NCI-H1930 (cell line): ENCODE data around the gene VPS39.

ENCODE experiments used
- DNase-seq, 2 experiments: peaks; one replicate each; lab custom pipeline; 2025; lab: John Stamatoyannopoulos, UW

Gene VPS39

DNA sequence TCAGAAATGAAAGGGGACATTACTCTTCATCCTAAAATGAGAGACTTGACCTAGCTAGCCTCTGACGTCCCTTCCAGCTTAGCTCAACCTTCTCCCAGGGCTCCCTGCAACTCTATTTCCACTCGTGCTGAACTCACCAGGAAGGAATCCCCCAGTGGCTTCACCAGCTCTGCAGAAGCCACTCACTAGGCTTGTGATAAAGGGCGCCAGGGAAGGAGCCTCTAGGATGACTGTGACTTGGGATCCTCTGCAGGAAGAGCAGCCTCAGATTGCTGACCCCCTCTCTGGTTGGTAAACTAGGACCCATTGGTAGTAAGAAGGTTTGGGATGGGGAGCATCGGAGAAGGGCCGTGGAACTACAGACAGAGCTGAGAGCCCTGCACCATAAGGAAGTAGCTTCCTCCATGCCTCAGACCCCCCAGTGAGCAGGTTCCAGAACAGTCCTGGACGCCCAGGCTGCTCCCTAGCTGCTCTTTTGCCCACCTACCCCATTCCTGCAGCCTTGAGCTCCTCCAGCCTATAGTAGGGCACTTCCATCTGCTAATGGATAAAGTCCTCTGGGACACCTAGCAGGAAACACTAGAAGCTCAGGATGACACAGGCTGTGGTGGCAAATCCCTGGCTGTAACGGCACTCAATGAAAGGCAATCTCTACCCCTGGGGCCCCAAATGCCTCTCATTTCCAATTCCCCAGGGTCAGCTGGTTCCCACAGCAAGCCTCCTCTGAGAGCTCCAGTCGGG, 77.7 kb downstream of the VPS39 start:
- DNase-seq: no peak

DNA sequence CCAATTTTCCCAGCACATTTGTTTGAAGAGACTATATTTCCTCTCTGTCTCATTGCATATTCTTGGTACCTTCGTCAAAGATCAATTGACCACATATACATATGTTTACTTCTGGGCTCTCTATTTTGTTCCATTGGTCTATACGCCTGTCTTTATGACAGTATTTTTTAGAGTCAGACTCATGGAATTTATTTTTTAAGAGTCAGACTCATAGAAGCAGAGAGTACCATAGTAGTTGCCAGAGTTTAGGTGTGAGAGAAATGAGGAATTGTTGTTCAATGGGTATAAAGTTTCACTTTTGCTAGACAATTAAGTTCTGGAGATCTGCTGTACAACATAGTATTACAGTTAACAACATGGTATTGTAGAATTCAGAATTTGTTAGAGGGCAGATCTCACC, 78.7 kb downstream of the VPS39 start:
- no peak for DNase-seq

DNA sequence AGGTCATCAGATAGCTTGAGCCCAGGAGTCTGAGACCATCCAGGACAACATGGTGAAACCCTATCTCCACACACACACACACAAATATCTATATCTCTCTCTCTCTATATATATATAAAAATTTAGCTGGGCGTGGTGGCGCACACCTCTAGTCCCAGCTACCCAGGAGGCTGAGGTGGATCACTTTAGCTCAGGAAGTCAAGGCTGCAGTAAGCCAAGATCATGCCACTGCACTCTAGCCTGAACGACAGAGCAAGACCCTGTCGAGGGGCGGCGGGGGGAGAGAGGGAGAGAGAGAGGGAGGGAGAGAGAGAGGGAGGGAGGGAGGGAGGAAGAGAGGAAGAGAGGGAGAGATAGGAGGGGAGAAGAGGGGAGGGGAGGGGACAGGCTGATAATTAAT, 79.6 kb downstream of the VPS39 start:
- DNase-seq: no peak

DNA sequence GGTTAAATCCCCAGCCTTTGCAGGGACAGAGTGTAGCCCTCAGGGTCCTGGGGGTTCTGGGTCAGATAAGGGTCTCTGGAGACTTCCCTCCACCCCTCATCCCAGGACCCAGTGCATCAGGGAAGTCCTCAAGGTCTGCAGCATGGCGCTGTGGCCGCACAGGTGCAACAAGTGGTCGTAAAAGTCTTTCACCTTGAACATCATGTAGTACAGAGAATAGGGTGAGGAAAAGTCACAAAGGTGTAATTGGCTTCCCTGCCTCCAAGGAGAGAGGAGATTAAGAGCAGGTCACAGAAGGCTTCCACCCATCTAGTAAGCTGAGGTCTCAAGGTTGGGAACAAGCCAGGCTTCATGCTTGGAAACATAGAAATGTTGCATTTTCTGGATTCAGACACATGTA, 84.6 kb downstream of the VPS39 start:
- DNase-seq: no peak

DNA sequence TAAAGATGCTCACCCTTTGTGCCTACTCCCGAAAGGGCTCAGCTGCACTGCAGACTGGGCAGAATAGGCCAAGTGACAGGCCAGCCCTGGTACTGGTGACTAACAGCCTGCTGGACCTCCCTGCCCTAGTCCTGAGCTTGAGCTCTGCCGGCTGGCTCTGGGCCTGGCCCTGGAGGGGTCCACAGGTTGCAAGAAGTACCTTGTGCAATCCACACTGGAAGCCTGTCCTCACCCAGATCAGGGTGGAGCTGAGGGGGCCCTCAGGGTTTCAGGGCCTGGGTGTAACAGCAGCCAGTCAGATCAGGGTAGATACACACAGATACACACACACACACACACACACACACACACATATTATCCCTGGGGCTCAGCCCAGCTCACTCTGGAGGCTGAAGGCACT, 86.4 kb downstream of the VPS39 start:
- no peak for DNase-seq

DNA sequence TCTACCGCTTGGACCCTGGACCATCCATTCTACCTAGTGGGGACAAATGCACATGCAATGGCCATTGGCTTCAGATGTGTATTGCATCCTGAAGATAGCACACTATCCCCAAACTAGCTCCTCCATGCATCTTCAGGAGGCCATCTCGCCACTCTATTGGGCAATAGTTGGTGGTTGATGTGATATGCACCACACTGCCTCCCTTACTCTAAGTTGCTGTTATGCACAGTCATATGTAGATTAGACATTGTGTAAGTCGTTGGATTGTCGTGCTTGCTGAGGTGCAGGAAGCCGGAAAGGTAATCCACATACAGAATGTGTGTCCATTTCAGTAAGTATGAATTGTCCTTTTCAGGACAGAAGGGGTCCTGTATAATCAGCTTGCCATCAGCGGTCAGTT, 87.1 kb downstream of the VPS39 start:
- no peak for DNase-seq

DNA sequence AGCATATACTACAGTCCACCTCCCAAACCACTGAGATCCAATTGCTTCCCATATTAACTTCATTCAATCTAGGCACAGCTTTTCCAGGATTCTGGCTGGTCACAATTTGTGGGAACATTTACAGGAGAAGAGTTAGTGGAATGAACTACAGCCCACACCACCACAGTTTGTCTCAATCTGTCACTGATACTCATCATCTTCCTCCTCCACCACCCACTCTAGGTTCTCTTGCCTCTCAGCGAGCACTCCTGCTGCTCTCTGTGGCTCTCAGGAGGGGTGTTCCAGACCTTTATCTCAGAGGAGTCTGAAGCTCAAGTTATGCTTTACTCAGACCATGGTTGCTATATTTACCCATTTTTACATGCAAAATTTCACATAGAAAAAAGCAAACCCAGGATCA, 87.8 kb downstream of the VPS39 start:
- DNase-seq: no peak

DNA sequence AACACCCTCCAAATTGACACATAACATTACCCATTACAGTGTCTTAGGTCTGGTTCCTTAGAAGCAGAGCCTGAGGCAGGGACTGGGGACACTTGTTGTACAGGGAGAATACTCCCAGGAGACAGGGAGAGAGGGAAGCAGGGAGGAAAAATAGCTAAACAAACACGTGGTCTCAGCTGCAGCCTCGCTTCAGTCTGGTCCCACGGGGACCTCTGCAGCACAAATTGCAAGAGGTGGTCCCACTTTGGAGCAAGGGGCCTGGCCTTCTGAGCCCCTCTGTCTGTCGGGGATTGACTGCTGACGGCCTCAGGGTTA, 88.7 kb downstream of the VPS39 start:
- no peak for DNase-seq

DNA sequence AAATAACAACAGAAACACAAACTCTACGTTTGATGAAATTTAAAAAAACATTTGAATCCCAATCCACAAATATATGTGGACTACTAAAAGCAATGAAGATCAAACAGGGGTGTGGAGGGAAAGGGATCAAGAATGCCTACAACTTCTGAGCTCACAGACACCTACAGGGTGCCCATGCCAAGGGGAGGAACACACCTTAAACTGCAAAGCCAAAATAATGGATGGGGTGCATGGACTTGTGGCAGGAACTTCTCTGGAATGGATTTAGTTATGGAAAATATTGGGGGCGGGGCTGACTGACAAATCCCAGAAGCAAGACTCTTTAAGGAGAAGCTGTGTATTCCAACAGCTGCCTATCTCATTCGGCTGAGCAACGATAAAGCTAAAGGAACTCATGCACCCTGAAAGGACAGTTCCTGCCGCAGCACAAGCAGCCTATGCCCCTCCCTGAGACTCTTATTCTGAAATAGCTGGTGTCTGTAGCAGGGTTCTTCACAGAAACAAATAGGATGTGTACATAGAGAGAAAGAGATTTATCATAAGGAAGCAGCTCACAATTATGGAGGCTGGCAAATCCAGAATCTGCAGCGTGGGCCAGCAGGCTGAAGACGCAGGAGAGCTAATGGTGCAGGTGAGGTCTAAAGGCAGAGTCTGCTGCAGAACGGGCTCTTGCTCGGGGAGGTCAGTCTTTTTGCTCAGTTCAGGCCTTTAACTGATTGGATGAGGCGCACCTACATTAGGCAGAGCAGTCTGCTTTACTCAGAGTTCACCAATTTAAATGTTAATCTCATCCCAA, 89.3 kb downstream of the VPS39 start:
- DNase-seq: no peak

DNA sequence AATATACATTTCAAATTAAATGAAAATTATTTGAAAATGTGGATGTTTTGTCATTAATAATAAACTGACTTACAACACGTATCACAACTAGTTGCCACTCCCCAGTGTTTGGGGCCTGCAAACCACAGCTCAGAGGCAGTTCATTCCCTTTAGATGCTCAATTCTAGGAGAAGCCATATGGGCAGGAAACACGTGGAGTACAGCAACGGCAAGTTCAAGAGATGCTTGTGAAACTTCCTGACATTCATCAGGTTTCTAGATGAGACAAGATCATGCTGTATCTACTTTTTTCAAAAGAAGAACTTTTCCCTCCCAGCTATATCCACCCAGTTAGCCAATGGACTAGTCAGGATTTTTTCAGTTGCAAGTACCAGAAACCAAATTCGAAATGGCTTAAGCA, 96.2 kb downstream of the VPS39 start:
- DNase-seq: no peak

DNA sequence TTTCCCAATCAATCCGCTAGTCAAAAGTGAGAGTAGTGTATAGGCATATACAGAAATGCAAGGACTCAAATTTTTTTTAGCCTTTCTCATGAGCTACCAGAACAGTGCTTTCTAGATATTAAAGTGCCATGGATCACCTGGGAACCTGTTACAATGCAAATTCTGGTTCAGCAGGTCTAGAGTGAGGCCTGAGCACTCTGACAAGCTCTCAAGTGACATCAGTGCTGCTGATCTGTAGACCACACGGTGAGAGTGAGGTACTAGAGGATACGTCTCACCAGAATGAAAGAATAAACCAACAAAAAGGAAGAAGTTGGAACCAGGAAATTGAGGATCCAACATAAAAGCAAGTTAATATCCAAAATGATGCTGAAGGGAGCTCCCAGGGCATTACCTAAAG, 97.7 kb downstream of the VPS39 start:
- no peak for DNase-seq

DNA sequence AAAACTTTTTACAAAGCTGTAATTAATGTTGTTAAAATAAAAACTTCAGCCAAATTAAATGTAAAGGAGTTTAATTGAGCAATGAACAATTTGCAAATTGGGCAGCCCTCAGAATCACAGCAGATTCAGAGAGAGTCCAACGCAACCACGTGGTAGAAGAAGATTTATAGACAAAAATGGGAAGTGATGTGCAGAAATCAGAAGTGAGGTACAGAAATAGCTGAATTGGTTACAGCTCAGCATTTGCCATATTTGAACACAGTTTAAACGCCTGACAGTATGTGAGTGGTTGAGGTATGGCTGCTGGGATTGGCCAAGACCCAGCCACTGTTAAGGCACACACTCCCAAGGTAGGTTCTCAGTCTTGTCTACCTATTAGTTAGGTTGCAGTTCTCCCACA, 99.3 kb downstream of the VPS39 start:
- DNase-seq: no peak
